GM19025 (cell line): ENCODE data around the gene CCDC116.
"Not testable (repeated sequence)": the region's sequence is repeated elsewhere in the genome, so short reads cannot be mapped to it uniquely, and the experiment has no call there.

Experiments used
- ATAC-seq: cut with Tn5 transposase; IDR thresholded peaks from one replicate; pipeline ENCODE4 v1.9.1; 2021; ENCODE audit warnings: mild to moderate bottlenecking, low read depth, moderate library complexity; ENCODE audit not compliant: unreplicated experiment

Gene CCDC116

DNA sequence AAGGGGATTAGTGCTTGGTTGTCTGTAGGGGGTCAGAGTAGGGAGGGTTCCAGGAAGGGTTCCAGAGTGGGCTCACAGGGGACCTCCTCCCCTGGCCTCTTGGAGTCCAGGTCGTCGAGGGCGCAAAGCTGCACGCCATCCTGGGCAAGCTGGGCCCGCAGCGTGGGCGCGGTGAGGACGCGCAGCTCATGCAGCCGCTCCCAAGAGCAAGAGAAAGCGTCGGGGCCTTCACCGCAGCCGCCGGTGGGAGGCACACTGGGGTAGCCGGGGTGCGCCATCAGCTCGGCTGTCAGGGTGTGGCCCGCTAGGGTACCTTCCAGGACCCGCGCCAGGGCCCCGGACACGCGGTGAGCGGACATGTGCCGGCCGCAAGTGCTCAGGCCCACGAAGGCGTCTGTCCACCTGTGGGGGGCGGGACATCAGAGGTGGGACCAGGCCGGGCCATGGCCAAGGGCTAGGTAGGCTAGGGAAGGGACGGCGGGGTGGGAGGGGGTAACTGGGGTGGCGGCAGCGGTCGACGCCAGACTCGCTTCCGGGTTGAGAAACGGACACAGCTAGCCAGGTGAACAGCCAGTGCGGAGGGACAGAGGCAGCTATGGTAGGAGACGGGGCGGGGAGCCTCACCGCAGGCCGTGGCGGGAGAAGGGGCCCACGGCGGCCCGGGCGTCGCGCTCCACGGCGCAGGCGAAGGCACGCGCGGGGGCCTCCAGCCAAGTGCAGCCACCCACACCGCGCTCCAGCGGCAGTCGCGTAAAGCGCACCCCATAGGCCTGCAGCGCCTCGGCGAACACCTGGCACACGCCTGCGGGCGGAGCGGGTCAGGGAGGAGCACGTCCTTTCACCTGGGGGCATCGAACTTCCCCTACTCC, 3.9 kb upstream of the CCDC116 start:
- peak; percentile 19 for ATAC-seq

DNA sequence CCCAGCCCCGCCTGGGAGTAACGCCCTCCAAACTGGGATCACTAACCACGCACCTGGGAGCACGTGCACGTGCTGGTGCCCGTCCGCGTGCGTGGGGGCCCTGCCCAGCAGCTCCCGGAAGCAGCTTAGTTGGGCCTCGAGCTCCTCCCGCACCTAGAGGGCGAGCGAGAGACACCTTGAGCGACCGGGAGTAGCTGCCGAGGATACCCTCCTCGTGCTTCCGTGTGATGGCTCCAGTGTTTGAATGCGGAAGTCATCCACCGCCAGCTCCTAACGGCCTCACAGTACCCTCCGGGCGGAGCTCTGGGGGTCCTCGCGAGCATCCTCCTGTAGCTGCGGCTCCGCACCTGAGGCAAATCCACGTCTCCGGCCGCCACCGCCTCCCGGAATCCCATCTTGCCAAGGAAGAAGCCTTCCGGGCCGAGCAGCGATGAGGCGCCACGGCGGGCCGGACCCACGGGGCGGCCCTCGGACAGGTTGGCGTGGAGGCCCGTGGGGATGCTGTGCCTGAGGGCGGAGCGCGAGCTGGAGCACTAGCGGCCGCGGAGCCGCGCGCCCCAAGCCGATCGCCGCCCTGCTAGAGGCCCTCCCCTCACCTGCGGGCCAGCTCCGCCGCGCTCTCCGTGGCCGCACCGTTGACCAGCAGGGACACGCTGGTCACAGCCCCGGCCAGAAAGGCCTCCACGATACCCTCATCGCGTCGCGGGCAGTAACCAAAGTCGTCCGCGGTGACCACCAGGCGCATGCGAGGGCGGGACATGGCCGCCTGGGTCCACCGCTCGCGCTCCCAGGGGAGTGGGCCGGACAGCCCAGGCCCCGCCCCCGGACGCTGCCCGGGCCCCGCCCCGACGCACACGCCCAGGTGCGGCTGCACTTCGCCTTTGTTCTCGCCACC, 3.1 kb upstream of the CCDC116 start, which contains the start of gene YDJC:
Gene YDJC, minus strand, starts transcription at position 768 of the 895 bp plus-strand sequence. Its CDS starts 8 bp downstream, at position 760.
- peak; percentile 72 for ATAC-seq

DNA sequence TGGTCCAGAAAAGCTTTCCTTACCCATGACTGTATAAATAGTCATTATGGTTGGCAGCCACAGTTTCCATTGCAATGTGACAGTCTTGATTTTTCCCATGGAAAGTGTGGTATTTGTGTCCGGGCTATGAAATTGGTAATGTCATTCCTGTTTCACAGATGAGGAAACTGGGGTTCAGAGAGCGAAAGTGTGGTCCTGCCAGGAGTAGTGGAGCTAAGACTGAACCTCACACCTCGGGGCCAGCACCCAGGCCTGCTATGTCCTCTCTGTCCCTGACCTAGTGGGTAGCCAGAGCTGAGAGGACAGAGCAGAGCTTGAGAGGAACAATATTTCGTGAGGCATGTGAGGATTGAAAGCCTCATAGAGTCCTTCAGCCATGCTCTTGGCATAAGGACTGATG, 1.5 kb upstream of the CCDC116 start:
- ATAC-seq: no peak

DNA sequence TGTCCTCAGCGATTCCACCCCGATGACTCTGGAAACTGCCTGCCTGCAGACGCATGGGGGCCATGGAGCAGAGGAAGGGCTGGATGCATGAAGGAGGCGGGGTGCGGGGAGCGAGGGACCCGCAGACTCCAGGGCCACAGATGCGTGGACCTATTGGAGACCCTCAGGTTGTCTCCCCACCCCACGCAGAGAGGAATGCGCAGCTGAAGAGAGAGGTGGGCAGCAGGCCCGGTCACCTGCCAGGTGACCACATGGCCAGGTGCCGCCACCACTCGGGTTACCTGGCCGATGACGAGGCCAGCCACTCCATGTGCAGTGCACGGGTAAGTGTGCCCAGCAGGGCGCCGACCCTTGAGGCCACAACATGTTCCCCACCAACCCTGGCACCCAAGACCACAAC, 371 bp downstream of the CCDC116 start:
- no peak for ATAC-seq

DNA sequence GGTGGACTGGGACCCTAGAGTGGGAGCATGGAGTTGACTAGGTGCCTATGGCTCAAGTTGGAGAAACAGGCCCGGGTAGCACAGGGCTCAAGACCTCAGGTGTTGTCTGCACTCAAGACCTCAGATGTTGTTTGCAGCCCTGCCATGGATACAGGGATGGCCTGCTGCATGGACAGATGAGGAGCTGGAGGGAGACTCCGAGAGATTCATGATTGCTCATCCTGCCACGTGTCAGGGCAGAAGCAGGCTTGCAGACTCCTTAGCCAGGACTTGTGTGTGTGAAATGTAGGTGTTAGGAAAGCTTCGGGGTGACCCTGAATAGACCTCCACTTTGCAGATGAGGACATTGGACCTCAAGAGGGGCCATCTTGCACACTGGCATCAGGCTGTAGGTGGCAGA, 921 bp downstream of the CCDC116 start:
- no peak for ATAC-seq

DNA sequence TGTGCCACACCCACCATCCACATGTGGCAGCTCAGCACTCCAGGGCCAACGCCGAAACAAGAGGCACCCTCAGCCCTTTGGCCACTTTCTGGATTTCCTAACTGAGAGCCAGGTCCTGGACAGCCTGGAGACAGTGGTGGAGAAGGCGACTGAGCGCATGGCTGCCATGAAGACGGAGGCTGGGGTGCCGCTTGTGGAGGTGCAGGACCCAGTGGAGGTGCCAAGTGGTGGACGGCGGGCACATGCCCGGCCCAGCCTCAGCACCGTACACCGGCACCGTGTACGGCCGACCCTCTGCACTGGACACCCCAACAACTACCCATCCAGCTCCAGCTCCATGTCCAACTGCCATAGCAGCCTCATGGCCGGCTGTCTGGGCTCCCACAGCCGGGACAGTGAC, 1.5 kb downstream of the CCDC116 start:
- no peak for ATAC-seq

DNA sequence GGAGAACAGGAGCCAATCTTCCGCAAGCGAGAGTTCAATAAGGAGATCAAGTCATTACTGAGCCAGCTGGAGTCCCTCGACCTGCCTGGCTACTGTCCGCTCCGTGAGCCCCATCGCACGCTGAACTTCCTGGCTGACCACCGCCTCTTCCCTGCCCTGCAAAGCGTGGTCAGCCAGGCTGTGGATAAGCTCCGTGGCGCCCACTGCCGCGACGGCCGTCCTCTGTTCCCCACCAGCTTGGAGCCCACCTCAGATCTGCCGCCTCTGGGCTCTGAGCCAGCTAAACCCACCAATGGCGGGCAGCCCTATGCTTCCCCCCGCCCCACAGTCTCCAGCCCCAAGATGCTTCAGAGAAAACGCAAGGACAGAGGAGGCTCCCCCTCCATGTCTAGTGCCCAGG, 2.3 kb downstream of the CCDC116 start:
- ATAC-seq: no peak

DNA sequence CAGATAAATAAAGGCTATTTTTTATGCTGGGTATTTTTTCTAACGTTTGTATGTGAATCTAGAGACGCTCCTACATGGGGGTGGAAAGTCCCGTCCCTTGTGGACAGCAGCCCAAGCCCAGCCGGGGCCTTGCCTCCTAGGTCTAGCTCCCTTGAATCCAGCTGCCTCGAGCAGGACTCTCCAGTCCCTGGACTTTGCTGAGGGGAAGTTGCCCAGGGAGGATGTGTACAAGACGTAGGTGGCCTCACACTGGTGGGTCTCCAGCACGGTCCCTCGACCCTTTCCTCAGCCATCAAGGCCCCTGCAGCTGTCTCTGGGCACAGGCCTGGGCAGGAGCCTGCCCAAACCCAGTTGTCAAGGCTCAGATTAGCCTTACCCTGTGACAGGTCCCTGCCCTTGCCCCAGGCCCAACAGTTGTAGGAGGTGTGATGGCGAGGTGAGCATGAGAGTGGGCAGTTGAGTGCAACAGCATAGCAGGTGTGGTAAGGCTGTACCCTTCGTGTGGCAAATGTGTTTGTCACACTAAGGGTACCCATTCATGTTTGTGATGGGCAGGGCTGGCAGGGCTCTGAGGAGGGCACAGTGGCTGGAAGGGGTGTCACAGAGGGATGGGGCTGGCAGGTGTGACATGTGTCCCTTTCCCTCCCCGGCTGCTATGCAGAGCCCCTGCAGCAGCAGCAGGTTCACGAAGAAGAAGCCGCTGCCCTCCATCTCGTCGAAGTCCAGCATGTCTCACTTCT, 3.4 kb downstream of the CCDC116 start:
- ATAC-seq: no peak

DNA sequence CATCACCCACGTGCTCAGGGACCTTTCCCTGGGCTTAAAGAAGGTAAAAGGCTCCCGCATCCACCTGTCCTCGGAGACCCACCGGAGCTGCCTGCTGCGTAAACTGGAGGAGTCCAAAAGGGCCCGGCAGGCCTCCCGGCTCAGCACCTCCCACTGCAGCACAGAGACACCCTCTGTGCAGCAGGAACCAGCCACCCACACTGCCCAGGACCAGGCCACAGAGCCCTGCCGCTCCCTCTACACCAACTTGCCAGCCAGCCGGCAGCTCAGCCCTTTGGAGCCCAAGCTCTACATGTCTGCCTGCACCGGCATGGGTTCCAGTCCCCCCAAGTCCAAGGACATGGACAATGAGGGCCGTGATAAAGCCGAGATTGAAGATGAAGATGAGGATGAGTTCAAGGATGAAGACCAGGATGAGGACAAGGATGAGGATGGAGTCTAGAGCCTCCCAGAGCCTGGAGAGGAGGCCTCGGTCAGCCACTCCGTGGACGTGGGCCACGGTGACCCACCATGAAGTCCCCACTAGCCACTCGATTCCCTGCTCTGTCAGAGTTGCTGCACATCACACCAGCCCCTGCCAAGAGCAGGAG, 4.2 kb downstream of the CCDC116 start:
- no peak for ATAC-seq

DNA sequence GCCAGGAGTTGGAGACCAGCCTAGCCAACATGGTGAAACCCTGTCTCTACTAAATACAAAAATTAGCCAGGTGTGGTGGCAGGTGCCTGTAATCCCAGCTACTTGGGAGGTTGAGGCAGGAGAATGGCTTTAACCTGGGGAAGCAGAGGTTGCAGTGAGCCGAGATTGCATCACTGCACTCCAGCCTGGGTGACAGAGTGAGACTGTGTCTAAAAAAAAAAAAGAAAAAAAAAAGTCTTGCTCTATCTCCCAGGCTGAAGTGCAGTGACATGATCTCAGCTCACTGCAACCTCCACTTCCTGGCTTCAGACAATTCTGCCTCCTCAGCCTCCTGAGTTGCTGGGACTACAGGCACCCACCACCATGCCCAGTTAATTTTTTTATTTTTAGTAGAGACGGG, 4.9 kb downstream of the CCDC116 start:
- not testable (repeated sequence) for ATAC-seq

DNA sequence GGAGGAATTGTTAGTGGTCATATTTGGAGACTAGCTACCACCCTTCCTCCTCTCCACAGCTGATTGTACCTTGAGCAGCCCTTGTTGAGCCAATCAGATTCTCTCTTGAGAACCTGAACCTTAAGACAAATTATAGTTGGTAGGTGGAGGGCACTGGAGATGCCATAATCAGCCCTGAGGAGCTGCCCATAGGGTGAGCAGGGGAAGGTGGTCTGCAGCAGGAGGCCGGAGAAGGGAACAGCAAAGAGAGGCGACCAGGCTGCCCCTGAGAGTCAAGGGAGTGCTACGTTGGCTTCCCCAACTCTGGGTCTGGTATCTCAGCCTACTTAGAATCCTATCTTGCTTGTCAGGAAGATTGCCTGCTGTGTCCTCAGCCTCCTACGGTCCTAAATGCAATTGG, 6.8 kb downstream of the CCDC116 start:
- ATAC-seq: no peak

DNA sequence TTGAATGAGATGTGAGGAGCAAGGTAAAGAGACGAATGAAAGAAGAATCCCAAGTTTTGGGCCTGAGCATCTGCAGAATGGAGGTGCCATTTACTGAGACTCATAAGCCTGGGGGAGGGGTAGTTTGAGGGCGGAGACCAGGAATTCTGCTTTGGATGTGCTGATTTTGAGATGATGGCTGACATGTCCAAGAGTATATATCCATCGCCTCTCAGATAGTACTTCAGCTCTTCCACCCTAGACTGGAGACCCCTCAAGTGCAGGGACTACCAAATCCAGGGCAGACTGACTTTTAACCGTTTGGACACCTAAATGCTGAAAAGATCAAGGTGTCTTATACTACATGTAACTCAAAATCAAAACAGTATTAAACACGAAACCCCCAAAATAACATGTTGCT, 8.2 kb downstream of the CCDC116 start:
- no peak for ATAC-seq

DNA sequence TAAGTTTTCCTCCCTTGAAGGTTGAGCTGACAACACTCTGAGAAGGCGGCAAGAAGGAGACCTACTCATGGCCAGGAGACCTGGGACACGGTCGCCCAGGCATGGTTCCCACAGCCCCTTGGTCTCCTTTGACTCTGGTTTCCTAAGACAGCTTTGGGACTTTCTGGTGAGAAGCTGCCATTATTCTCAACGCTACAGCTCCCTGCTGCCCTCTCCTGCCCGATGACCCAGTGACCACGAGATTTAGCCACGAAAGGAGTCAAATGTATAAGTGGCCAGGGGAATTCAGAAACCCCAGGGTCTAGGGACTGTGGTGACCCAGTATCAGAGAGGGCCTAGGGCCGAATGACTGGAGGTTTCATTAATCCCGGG, 8.8 kb downstream of the CCDC116 start:
- no peak for ATAC-seq

DNA sequence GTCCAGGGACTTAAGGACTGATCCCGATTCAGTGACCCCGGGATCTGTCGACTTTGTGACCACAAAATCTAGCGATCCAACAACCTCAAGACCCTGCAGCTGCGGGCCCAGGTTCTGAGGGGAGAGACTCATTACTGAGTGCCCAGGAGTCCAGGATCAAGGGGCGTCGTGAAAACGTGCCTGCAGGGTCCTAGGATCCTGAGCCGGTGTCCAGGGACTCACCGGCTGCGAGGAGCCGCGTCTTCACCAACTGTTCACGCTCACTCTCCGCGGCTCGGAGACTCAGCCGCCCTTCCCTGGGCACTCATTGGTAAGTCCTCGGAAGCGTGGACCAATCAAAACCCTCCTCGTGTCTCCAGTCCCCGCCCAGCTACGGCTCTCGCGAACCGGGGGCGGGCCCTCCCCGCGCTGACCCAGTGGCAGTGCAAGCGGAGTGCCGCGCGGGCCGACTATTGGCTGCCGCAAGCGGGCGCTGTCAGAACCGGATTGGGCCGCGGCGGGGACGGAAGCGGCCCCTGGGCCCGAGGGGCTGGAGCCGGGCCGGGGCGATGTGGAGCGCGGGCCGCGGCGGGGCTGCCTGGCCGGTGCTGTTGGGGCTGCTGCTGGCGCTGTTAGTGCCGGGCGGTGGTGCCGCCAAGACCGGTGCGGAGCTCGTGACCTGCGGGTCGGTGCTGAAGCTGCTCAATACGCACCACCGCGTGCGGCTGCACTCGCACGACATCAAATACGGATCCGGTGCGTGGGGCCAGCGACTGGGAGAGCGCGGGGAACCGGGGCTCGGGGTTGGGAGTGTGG, 9.4 kb downstream of the CCDC116 start, which contains the start of gene SDF2L1:
Gene SDF2L1, plus strand, starts transcription at position 514 of the 795 bp plus-strand sequence. Its CDS starts 35 bp downstream, at position 549.
- peak; percentile 93 for ATAC-seq

DNA sequence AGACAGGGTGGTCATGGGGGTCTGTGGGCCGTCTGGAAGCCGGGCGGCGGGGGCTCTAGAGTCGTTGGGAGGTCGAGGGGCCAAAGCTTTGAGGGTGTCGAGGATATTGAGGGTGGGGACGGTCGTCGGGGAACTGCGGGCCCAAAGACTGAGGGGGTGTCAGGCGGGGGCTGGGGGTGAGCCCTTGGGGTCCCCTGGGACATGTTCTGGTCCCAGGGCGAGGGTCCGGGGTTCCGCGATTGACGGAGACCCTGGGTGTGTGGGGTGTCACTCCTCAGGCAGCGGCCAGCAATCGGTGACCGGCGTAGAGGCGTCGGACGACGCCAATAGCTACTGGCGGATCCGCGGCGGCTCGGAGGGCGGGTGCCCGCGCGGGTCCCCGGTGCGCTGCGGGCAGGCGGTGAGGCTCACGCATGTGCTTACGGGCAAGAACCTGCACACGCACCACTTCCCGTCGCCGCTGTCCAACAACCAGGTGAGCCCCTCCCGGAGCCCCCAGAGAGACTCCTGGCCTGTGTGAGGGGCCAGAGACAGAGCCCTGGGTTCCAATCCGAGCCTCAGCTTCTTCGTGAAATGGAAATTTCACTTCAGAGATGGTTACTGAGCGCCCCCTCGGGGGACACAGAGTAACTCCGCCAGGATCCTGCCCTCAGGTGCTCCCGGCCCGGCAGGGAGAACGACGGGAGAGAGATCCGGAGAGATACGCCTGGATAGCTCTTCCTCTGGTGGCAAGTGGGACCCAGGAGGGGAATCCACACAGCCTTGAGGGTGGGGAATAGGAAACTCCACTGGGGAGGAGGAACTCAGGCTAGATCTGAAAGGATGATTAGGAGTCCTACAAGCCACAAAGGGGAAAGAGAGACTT, 10.3 kb downstream of the CCDC116 start:
- ATAC-seq: no peak

DNA sequence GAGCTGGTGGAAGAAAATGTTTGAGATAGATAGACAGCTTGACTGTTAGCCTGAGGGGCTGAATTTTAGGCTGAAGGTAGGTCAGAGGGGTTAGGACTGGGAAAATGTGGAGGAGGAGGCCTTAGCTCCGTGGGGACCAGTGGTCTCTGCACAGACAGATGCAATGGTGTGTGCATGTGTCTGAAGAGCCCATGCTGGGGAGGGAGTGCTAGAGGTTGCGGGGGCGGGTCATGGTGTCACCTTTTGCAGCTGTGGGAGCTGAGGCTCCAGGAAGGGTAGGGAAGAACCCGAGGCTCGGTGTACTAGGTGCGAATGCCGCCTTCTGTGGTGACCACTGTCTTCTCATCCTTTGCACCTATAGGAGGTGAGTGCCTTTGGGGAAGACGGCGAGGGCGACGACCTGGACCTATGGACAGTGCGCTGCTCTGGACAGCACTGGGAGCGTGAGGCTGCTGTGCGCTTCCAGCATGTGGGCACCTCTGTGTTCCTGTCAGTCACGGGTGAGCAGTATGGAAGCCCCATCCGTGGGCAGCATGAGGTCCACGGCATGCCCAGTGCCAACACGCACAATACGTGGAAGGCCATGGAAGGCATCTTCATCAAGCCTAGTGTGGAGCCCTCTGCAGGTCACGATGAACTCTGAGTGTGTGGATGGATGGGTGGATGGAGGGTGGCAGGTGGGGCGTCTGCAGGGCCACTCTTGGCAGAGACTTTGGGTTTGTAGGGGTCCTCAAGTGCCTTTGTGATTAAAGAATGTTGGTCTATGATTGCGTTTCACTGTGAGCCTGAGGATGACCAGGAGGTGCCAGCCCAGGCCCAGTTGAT, 11.2 kb downstream of the CCDC116 start:
- no peak for ATAC-seq

DNA sequence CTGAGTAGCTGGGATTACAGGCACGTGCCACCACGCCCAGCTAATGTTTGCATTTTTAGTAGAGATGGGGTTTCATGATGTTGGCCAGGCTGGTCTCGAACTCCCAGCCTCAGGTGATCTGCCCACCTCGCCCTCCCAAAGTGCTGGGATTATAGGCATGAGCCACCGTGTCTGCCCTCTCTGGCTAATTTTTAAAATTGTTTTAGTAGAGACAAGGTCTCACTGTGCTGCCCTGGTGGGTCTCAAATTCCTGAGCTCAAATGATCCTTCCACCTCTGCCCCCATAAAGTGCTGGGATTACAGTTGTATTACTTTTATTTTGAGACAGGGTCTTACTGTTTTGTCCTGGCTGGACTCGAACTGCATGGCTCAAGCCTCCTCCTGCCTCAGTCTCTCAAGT, 13.0 kb downstream of the CCDC116 start:
- ATAC-seq: not testable (repeated sequence)
